Chondrocyte (in vitro differentiated cells): ENCODE measurements around the gene PORCN. TPM values are rescaled to one million over a fixed set of nuclear protein-coding genes. Genes with fewer than 3 reads are reported as not detected.

Experiments used
- DNase-seq: peaks from one replicate; pipeline ENCODE4 v3.0.0; 2021; ENCODE audit warnings: mixed read lengths, low spot score
- H3K27ac Mint-ChIP-seq: one replicate; pipeline ENCODE4 v1.8.0; 2021; ENCODE audit warnings: mild to moderate bottlenecking, moderate library complexity, mixed read lengths; ENCODE audit not compliant: unreplicated experiment
- H3K27me3 Mint-ChIP-seq: 2 replicates; pipeline ENCODE4 v1.8.0; 2021; ENCODE audit warnings: low read depth, mixed read lengths
- H3K36me3 Mint-ChIP-seq: 2 replicates; pipeline ENCODE4 v1.8.0; 2021; ENCODE audit warnings: low read depth, mixed read lengths
- H3K4me1 Mint-ChIP-seq: 2 replicates; pipeline ENCODE4 v1.8.0; 2021; ENCODE audit warnings: low read depth, mild to moderate bottlenecking, mixed read lengths
- H3K4me3 Mint-ChIP-seq: one replicate; pipeline ENCODE4 v1.8.0; 2021; ENCODE audit warnings: mild to moderate bottlenecking, moderate library complexity, mixed read lengths; ENCODE audit not compliant: unreplicated experiment
- H3K9me3 Mint-ChIP-seq: 2 replicates; pipeline ENCODE4 v1.8.0; 2021; ENCODE audit warnings: low read depth, mixed read lengths
- CTCF ChIP-seq: fragments of 200-600 bp; sonication (generic); IDR thresholded peaks from 2 replicates; pipeline ENCODE4 v1.5.0; 2021; ENCODE audit warnings: antibody characterized with exemption, mild to moderate bottlenecking, moderate library complexity
- total RNA-seq: library from RNA; stranded (reverse); gene quantifications from 3 replicates; pipeline ENCODE4 v1.2.1, GENCODE V29; 2021

PORCN gene
- total RNA-seq, 1 donor from 2014 or later: 12.5 TPM

- Mint-ChIP-seq H3K4me3 (no peak overlapping the region), H3K9me3 (peaks cover 5% of the 10 kb centered on the region)
These were observed 35.1 kb upstream of the PORCN start for GRCh38 chrX:48473704-48473990.

GRCh38 chrX:48474127-48474526 is 34.7 kb upstream of the PORCN start:
- H3K27me3 Mint-ChIP-seq: no peaks in the 10 kb centered on the region
- H3K9me3 Mint-ChIP-seq: peaks cover 5% of the 10 kb centered on the region
- peaks cover 39% of the 10 kb centered on the region for H3K4me1 Mint-ChIP-seq
- peak; percentile 57 for TF ChIP-seq CTCF
- H3K4me3 Mint-ChIP-seq: no peak overlapping the region
- peaks cover 4% of the 10 kb centered on the region for H3K36me3 Mint-ChIP-seq
- peak overlapping the region; percentile 13 for H3K27ac Mint-ChIP-seq
- DNase-seq: no peak

More at GRCh38 chrX:48473704-48473990, 35.1 kb upstream of the PORCN start:
- TF ChIP-seq CTCF: no peak
- Mint-ChIP-seq H3K27ac (peak overlapping the region; percentile 29), H3K27me3 (no peaks in the 10 kb centered on the region), H3K4me1 (peaks cover 38% of the 10 kb centered on the region), H3K36me3 (peaks cover 1% of the 10 kb centered on the region)
- no peak for DNase-seq

GRCh38 chrX:48474581-48474980 is 34.2 kb upstream of the PORCN start:
- TF ChIP-seq CTCF: no peak
- Mint-ChIP-seq H3K4me3 (peak overlapping the region; percentile 96), H3K9me3 (peaks cover 5% of the 10 kb centered on the region), H3K36me3 (peaks cover 5% of the 10 kb centered on the region), H3K4me1 (peaks cover 39% of the 10 kb centered on the region), H3K27me3 (no peaks in the 10 kb centered on the region), H3K27ac (no peak overlapping the region)
- no peak for DNase-seq

- no peak for TF ChIP-seq CTCF
- Mint-ChIP-seq H3K9me3 (peaks cover 7% of the 10 kb centered on the region), H3K4me1 (peaks cover 39% of the 10 kb centered on the region), H3K36me3 (peaks cover 5% of the 10 kb centered on the region), H3K27ac (peak overlapping the region; percentile 95), H3K4me3 (peak overlapping the region; percentile 96), H3K27me3 (no peaks in the 10 kb centered on the region)
- DNase-seq: no peak
These were observed 33.5 kb upstream of the PORCN start for GRCh38 chrX:48475296-48475695.

- TF ChIP-seq CTCF: no peak
These were observed 32.8 kb upstream of the PORCN start, which contains the start of gene FTSJ1 for GRCh38 chrX:48475774-48476577. FTSJ1 (plus strand) TSS chrX:48476199; CDS start chrX:48478048, 1,849 bp downstream.

More at GRCh38 chrX:48475774-48476577, 32.8 kb upstream of the PORCN start, which contains the start of gene FTSJ1:
- peak within 1 kb of the TSS; percentile 96 for H3K4me3 Mint-ChIP-seq
- H3K36me3 Mint-ChIP-seq: peaks cover 9% of the 10 kb centered on the region
- peaks cover 11% of the 10 kb centered on the region for H3K9me3 Mint-ChIP-seq
- H3K27ac Mint-ChIP-seq: peak within 1 kb of the TSS; percentile 95
- H3K27me3 Mint-ChIP-seq: no peaks in the 10 kb centered on the region
- no peak for DNase-seq
- peaks cover 39% of the 10 kb centered on the region for H3K4me1 Mint-ChIP-seq
